PFSK-1 (cell line): Measurements from ENCODE around the gene CD34.

ENCODE experiments used
- FOXP2 ChIP-seq: optimal IDR thresholded peaks from 2 replicates; pipeline ENCODE3; 2011; ENCODE audit warnings: borderline replicate concordance, control low read depth, inconsistent platforms; ENCODE audit not compliant: insufficient read depth; ENCODE audit errors: extremely low read length, extremely low read depth
- POLR2AphosphoS5 ChIP-seq: IDR thresholded peaks from 2 replicates; pipeline ENCODE4 v1.6.1; 2012; ENCODE audit warnings: low read depth, mild to moderate bottlenecking, control low read depth, low read length, moderate library complexity
- REST ChIP-seq, 2 experiments: IDR thresholded peaks; 2 replicates each; pipeline versions ENCODE4 v1.6.1 to v1.8.0; 2011 to 2012; ENCODE audit warnings: low read depth in 2 of 2, low read length in 2 of 2, control low read depth in 1 of 2, inconsistent platforms in 1 of 2, mild to moderate bottlenecking in 1 of 2, moderate library complexity in 1 of 2; ENCODE audit not compliant: insufficient read depth in 1 of 2
- SIN3A ChIP-seq: IDR thresholded peaks from 2 replicates; pipeline ENCODE4 v1.6.1; 2012; ENCODE audit warnings: mild to moderate bottlenecking, low read length, moderate library complexity, borderline replicate concordance; ENCODE audit not compliant: insufficient read depth
- TAF1 ChIP-seq: IDR thresholded peaks from 2 replicates; pipeline ENCODE4 v1.6.1; 2012; ENCODE audit warnings: low read length, control low read depth, borderline replicate concordance; ENCODE audit not compliant: insufficient read depth

The CD34 gene

DNA sequence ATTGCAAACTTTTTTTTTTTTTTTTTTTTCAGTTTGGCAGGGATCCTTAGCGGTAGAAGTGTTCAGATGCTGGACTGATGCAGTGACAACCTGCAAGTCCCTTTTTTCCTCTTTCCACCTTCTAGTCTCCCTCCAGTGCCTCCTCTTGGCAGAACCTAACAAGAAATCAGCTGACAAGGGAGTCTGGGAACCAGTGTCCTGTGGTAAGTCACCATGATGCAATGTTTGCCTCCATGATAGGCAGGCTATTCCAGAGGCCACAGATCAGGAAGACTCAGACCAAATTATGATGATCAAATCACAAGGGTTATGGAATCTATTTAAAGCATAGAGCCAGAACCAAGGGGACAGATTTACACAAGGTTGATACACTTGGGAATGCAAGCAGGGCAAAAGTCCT is 3.0 kb upstream of the CD34 start:
- TF ChIP-seq FOXP2 (no peak), SIN3A (no peak), POLR2AphosphoS5 (no peak), TAF1 (no peak), REST (IDR thresholded peaks at IDR 0.05; ENCODE audit: insufficient read depth in 1 of 2, low read depth in 2 of 2, low read length in 2 of 2) (no peak)

DNA sequence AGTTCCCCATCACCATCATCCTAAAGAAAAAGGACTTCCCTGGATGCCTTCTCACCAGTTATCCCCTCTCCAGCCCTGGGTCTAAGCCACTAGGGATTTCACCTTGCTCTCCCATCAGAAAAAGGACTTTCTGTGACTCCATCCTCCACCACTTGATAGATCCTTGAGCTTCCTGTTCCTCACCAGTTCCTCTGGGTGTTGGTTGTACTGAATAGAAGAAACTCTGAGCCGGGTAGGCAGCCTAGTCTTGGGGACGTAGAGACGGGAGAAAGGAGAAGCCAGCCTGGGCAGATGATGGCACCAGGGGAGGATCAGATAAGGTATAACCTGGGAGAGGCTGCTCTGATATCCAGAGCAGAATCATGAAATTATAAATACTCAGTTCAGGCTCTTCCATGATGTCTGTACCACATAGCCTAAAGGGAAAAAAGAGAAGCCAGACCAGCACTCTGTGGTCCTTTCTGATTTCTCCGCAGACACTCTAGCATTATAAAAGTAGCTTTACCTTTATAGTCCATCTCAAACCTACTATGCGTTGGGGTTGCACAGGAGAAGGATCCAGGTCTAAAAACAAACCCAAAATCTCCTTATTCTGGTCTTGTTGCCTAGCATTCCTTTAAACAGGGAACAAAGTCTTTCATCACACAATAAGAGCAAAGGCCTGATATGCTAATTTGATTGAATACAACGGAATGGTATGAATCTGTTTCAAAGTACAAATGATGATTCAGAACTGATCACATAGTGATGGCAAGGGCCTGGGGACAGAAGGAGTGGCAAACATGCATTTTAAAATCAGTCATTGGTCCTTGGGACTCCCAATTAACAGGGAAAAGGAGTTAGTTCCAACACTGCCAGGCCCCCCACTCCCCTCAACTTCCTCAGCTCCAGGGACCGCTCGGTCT is 1.2 kb upstream of the CD34 start:
- TF ChIP-seq REST (IDR thresholded peaks at IDR 0.05; ENCODE audit: insufficient read depth in 1 of 2, low read depth in 2 of 2, low read length in 2 of 2) (no peak), FOXP2 (no peak), POLR2AphosphoS5 (no peak), TAF1 (no peak), SIN3A (no peak)

GRCh38 chr1:207909687-207910086 is 1.2 kb downstream of the CD34 start:
- no peak for TF ChIP-seq POLR2AphosphoS5
- TF ChIP-seq TAF1, result no peak
- no peak for TF ChIP-seq SIN3A
- TF ChIP-seq REST (IDR thresholded peaks at IDR 0.05; ENCODE audit: insufficient read depth in 1 of 2, low read depth in 2 of 2, low read length in 2 of 2), result no peak
- no peak for TF ChIP-seq FOXP2

GRCh38 chr1:207908107-207908734 is 2.7 kb downstream of the CD34 start:
- no peak for TF ChIP-seq REST (IDR thresholded peaks at IDR 0.05; ENCODE audit: insufficient read depth in 1 of 2, low read depth in 2 of 2, low read length in 2 of 2)
- TF ChIP-seq FOXP2, result no peak
- no peak for TF ChIP-seq POLR2AphosphoS5
- TF ChIP-seq SIN3A, result no peak
- no peak for TF ChIP-seq TAF1
